Measurements from ENCODE around the gene MAP4K2. TPM values are rescaled to one million over a fixed set of nuclear protein-coding genes. Genes with fewer than 3 reads are reported as not detected.
A peak's percentile ranks its signal among the peaks of the same experiment; 100 is the strongest.

MAP4K2 gene
- total and polyA plus RNA-seq, 2 of the 13 experiments (the other 11 are each of a cell fraction or from before 2014, with no cell fraction given) = 8.3 to 17.6 TPM

GRCh38 chr11:64846998-64847666 is 44.1 kb upstream of the MAP4K2 start (continued):
- TF ChIP-seq ZNF318 (CRISPR knock-in tag; IDR thresholded peaks at IDR 0.05) (no peak), ZNF816 (CRISPR knock-in tag; IDR thresholded peaks at IDR 0.05; ENCODE audit: borderline replicate concordance) (no peak), NR2F2 (IDR thresholded peaks at IDR 0.05; ENCODE audit: borderline replicate concordance, low read depth) (0 out of 2 replicates have a peak, but pooled peaks have one; percentile 32), EEA1 (CRISPR knock-in tag; IDR thresholded peaks at IDR 0.05; ENCODE audit: borderline replicate concordance) (no peak), SMAD3 (CRISPR knock-in tag; IDR thresholded peaks at IDR 0.05) (no peak), ZBTB49 (CRISPR knock-in tag; IDR thresholded peaks at IDR 0.05; ENCODE audit: borderline replicate concordance) (no peak), ZNF383 (CRISPR knock-in tag; IDR thresholded peaks at IDR 0.05; ENCODE audit: borderline replicate concordance) (no peak), ZNF724P (CRISPR knock-in tag; IDR thresholded peaks at IDR 0.05; ENCODE audit: borderline replicate concordance) (no peak), ZNF30 (CRISPR knock-in tag; IDR thresholded peaks at IDR 0.05) (no peak), SKI (IDR thresholded peaks at IDR 0.05; ENCODE audit: partially characterized antibody) (peak; percentile 26), TFDP1 (CRISPR knock-in tag; IDR thresholded peaks at IDR 0.05; ENCODE audit: borderline replicate concordance) (no peak), PHF21A (CRISPR knock-in tag; IDR thresholded peaks at IDR 0.05) (no peak), MTF1 (CRISPR knock-in tag; IDR thresholded peaks at IDR 0.05) (no peak), HMGXB4 (CRISPR knock-in tag; IDR thresholded peaks at IDR 0.05; ENCODE audit: borderline replicate concordance in 1 of 2, low read depth in 1 of 2) (peak; percentile 53 to 76), TBX2 (CRISPR knock-in tag; IDR thresholded peaks at IDR 0.05; ENCODE audit: borderline replicate concordance) (no peak; the same call in none of the 2 replicates)
